HG03039 (cell line): ENCODE data around the gene ZP3.
"Not testable (repeated sequence)": the region's sequence is repeated elsewhere in the genome, so short reads cannot be mapped to it uniquely, and the experiment has no call there.

ENCODE experiments used
- ATAC-seq: cut with Tn5 transposase; IDR thresholded peaks from one replicate; pipeline ENCODE4 v1.9.1; 2021; ENCODE audit warnings: mild to moderate bottlenecking, moderate library complexity; ENCODE audit not compliant: unreplicated experiment

Gene ZP3

GRCh38 chr7:76403780-76404494, 20.8 kb upstream of the ZP3 start:
- ATAC-seq: no peak

DNA sequence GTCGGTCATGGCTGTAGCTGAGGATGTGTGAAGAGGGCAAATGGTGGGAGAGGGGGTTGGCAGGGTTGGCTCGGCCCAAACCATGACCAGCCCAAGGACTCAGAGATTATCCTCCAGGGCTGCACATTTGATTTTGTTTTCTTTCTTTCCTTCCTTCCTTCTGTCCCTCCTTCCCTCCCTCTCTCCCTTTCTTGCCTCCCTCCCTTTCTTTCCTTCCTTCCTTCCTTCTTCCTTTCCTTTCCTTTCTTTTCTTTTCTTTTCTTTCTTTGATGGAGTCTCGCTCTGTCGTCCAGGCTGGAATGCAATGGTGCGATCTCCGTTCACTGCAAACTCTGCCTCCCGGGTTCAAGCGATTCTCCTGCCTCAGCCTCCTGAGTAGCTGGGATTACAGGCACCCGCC, 19.0 kb upstream of the ZP3 start:
- ATAC-seq: no peak

DNA sequence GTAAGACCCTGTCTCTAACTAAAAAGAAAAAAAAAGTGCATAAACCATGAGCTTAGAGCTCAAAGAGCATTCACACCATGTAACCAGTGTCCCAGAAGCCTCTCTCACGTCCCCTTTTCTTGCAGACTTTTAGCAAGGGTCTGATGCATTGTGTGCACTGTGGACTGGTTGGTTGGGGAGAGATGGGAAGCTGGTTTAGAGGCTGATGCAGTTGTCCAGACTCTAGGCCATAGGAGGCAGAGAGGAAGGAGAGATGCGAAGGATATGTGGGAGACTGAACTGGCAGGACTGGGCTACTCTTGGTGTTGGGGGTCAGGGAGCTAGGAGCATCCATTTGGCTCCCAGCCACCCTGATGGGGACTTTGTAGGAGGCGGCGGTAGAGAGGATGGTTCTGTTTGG, 17.0 kb upstream of the ZP3 start:
- ATAC-seq: no peak

DNA sequence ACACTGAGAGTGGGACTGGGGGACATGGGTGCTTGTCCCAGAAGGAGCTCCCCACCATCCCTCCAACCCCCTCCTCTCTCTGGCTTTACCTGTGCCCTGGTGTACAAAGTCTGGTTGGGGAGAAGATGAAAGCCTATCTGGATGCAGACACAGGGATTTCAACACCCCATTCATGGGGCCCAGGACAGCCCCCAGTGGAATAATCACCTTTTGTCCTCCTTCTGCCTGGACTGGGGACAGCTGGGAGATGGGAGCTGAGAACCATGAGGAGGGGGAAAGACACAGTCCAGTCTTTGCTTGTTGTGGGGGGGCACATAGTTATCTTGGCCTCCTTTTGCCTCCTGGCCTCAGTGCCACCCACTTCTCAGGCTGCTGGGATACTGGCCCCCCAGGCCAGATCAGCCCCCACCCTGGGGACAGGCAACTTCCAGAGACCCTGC, 16.6 kb upstream of the ZP3 start:
- ATAC-seq: no peak

DNA sequence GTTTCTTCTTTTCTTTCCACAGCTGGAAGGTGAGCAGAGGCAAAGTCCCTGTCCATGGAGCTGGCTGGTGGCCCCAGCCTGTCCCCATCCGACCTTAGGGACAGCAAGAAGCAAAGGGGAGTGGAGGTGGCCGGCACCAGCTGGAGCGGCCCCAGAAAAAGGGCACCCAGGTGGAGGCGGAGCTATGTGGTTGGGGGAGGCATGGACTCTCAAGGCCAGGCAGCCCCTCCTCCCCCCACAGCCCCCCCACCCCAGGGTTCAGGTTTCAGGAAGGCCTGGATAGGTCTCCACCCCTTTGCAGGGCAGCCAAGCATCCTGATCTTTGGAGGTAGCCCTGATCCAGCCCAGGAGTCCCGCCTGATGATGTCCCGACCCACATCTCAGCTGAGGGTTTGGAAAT, 15.2 kb upstream of the ZP3 start, which contains the start of gene SSC4D:
Gene SSC4D, minus strand, starts transcription at position 161 of the 400 bp plus-strand sequence. CDS start 5,258 bp downstream, outside the sequence.
- no peak for ATAC-seq

GRCh38 chr7:76411626-76412025, 13.1 kb upstream of the ZP3 start:
- ATAC-seq: no peak

DNA sequence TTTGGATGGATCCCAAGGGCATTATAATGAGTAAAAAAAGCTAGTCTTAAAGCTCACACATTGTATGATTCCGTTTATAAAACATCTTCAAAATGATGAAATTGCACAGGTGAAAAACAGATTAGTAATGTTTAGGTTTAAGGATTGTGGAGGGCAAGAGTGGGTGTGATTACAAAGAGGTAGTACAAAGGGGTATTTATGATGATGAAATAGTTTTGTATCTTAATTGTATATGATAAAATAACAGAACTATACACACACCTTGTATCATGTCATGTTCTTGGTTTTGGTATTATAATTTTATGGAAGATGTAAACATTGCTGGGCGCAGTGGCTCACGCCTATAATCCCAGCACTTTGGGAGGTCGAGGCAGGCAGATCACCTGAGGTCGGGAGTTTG, 12.5 kb upstream of the ZP3 start:
- no peak for ATAC-seq

- ATAC-seq: not testable (repeated sequence)
Observed at GRCh38 chr7:76417654-76418310, 7.0 kb upstream of the ZP3 start.

DNA sequence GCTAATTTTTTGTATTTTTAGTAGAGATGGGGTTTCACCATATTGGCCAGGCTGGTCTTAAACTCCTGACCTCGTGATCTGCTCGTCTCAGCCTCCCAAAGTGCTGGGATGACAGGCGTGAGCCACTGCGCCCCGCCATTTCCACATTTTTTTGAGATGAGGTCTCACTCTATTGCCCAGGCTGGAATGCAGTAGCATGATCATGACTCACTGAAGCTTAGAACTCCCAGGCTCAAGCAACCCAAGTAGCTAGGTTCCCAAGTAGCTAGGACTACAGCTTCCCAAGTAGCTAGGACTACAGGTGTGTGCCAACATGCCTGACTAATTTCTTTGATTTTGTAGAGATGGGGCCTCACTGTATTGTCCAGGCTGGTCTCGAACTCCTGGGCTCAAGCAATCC, 3.7 kb upstream of the ZP3 start:
- ATAC-seq: not testable (repeated sequence)

DNA sequence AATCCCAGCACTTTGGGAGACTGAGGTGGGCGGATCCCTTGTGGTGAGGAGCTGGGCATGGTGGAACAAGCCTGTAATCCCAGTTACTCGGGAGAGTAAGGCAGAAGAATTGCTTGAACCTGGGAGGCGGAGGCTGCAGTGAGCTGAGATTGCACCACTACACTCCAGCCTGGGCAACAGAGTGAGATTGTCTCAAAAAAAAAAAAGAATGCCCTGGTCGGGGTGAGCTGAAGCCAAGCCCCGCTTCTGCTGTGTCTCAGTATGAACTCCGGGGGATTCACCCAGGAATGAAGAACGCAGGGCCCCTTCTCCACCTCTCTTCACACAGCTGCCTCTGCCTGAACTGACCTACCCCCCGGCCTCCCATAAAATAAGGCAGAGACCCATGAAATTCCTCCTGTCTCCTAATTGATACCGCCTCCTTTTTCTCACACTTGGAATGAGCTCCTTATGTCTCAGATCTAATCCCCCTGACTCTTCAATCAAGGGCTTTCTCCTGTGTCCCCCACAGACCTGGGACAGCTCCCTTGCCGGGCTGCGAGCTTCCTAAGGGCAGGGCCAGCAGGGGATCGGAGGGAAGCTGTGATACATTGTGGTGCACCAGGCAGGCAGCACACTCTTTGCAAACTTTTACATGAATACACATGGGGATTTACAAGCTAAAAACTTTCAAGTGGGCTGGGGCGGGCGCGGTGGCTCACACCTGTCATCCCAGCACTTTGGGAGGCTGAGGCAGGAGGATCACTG, 911 bp upstream of the ZP3 start:
- ATAC-seq: no peak

GRCh38 chr7:76425156-76425555, 406 bp downstream of the ZP3 start:
- ATAC-seq: no peak

DNA sequence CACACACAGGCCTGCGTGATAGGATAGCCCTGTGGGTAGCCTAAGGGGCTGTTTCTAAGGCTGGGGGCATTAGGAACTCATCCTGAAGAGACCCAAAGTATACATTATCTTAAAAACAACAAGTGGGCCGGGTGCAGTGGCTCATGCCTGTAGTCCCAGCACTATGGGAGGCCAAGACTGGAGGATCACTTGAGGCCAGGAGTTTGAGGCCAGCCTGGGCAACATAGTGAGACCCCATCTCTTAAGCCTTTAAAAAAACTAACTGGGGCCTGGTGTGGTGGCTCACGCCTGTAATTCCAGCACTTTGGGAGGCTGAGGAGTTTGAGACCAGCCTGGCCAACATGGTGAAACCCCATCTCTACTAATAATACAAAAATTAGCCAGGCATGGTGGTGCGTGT, 808 bp downstream of the ZP3 start:
- ATAC-seq: not testable (repeated sequence)

DNA sequence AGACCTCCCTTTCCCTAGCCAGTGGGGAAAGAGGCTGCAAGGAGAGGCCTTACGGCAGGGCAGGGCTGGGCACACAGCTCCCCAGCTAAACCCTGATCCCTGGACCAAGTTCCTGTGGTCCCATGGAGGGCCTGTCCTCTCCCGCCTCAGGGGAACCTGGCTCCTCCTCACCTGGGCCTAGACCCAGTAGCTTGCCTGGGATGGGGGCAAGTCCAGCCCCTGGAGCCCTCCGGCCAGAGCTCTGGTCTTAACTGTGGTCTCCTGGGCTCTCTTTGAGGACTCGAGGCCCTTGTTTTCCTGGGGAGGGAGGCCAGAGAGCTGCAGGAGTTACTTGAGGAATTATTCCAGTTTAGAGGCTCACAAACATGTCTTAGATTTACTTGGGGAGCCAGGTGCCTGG, 1.5 kb downstream of the ZP3 start:
- no peak for ATAC-seq

DNA sequence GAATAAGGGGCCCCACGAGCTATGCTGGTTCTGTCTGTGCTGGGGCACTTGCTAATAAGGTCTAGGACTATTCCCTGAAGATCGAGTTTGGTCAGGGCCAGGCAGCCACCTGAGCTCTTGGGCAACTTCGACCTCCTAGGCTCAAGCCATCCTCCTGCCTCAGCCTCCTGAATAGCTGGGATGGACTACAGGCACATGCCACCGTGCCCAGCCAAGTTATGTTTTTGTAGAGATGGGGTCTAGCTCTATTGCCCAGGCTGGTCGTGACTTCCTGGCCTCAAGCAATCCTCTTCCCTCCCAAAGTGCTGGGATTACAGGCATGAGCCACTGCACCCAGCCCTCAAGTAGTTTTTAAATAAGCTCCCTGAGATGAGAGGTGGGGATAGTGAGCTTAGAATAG, 2.9 kb downstream of the ZP3 start:
- ATAC-seq: no peak

- no peak for ATAC-seq
Observed at GRCh38 chr7:76428149-76428823, 3.5 kb downstream of the ZP3 start.

DNA sequence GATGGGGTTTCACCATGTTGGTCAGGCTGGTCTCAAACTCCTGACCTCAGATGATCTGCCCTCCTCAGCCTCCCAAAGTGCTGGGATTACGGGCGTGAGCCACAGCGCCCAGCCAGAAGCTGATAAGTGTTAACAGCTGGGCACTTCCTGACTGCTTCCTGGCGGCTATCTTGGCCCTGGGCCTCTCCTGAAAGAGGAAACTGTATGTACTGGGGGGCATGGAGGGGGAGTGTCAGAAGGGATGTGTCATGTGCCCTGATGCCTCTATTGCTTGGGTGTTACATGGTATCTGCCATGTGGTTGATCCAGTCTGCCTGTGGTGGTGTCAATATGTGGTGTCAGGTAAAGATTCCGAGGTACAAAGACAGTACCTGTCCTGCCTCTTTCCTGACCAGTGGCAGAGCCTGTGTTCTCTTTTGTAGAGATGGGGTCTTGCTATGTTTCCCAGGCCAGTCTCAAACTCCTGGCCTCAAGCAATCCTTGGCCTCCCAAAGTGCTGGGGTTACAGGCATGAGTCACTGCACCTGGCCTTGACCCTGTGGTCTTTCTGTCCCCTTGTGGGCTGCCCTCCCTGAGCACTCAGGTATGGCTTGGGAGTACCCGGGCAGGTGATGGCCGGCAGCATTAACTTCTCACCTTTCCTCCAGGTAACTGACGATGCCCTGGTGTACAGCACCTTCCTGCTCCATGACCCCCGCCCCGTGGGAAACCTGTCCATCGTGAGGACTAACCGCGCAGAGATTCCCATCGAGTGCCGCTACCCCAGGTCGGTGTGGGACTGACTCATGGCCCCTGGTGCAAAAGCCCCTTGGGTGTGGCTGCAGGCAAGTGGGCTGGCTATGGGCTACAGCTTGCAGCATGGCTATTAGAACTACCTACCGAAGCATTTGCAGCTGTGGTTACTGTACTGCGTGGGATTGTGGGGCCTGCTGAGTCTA, 4.4 kb downstream of the ZP3 start:
- no peak for ATAC-seq

DNA sequence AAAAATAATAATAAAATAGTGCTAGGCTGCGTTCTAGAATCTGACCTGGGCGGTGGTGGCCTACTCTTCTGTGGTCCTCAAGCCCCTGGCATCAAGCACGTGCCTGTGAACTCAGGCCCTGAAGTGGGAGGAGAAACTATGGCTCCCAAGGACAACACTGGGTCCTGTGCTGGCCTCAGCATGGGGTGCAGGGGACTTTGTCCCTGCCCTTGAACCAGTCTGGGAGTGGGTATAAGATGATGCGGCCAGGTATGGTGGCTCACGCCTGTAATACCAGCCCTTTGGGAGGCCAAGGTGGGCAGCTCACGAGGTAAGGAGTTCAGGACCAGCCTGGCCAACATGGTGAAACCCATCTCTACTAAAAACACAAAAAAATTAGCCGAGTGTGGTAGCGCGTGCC, 5.5 kb downstream of the ZP3 start:
- ATAC-seq: no peak

- no peak for ATAC-seq
Observed at GRCh38 chr7:76430836-76431235, 6.1 kb downstream of the ZP3 start.

GRCh38 chr7:76437873-76438272, 13.1 kb downstream of the ZP3 start:
- peak; percentile 58 for ATAC-seq
